ENCODE results near the gene IP6K3. TPM values are rescaled to one million over a fixed set of nuclear protein-coding genes. Genes with fewer than 3 reads are reported as not detected.

Gene IP6K3
- total and polyA plus RNA-seq, 11 donors: 11.7 to 72.4 (median 30.8) TPM

- peaks cover 0 to 9% (median 0%) of the 10 kb centered on the region in 9 donors for H3K27me3 ChIP-seq
- intact Hi-C loops (cut with DNase I): loop anchor here in 1 of 10 donors (5.0 kb wide), 1 partner anchor 38 kb away; no protein-coding TSS in a partner anchor
- H3K4me1 ChIP-seq: peaks cover 3 to 51% (median 21%) of the 10 kb centered on the region in 12 donors
- TF ChIP-seq POLR2A (IDR thresholded peaks at IDR 0.05): no peak
- no peak for TF ChIP-seq CTCF (IDR thresholded peaks at IDR 0.05)
- ATAC-seq: no peak
- H3K4me3 ChIP-seq: no peak overlapping the region
- H3K36me3 ChIP-seq: peaks cover 0 to 39% (median 0%) of the 10 kb centered on the region in 9 donors
- WGBS, 4 donors: 72 to 78% (median 77%) methylated on average over 13 of the region's 13 CpGs
- no peak for DNase-seq
- H3K9me3 ChIP-seq: no peaks in the 10 kb centered on the region
- peak overlapping the region in 3 of 12 donors; percentile 24 to 65 (median 55) for H3K27ac ChIP-seq
Measured at GRCh38 chr6:33724102-33725023, 22.3 kb downstream of the IP6K3 start.

DNA sequence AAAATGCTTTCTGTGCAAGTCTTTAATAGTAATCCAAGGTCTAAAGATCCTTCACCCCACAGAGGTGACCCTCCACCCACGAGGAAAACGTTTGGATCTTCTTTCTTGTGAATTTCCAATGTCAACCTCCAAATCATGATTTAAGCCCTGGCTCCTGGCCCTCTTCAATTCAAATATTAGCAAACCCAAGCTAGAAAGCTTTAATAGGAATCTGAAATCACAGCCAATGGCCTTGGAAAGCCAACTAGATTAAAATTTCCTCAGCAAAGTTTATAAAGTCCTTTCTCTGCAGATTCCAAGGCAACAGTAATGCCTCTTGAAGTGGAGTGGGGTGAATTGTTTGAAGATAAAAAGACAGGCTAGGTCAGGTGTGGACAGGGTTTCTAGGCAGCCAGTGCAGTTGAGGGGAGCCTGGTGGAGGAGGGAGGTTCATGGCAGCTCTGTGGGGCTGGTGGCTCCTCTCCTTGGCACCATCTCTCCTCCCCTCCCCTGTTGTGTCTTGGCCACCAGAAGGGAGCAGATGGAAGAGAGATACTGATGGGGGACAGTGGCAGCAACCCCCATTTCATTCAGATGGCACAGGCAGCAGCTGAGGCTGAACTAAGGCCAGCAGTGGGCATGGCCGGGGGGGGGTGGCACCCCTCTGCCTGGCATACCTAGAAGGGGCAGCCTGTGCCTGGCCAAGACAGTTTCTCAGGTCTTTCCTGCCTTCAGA lies 23.2 kb downstream of the IP6K3 start:
- no peak for ATAC-seq
- intact Hi-C loops (cut with DNase I): no loop called here
- WGBS, 4 donors: 52 to 62% (median 58%) methylated on average over 3 of the region's 3 CpGs
- TF ChIP-seq CTCF (IDR thresholded peaks at IDR 0.05) (no peak), POLR2A (IDR thresholded peaks at IDR 0.05) (no peak)
- Histone ChIP-seq H3K36me3 (peaks cover 0 to 39% (median 0%) of the 10 kb centered on the region in 9 donors), H3K4me1 (peaks cover 3 to 43% (median 18%) of the 10 kb centered on the region in 12 donors), H3K27ac (peak overlapping the region in 3 of 12 donors; percentile 55 to 72 (median 65)), H3K27me3 (peaks cover 0 to 9% (median 0%) of the 10 kb centered on the region in 9 donors), H3K4me3 (no peak overlapping the region), H3K9me3 (no peaks in the 10 kb centered on the region)
- DNase-seq: no peak

GRCh38 chr6:33722103-33722623 lies 24.5 kb downstream of the IP6K3 start:
- Histone ChIP-seq H3K36me3 (peaks cover 0 to 39% (median 0%) of the 10 kb centered on the region in 9 donors), H3K27me3 (peaks cover 0 to 9% (median 0%) of the 10 kb centered on the region in 9 donors), H3K4me3 (no peak overlapping the region), H3K4me1 (peaks cover 3 to 43% (median 11%) of the 10 kb centered on the region in 12 donors), H3K9me3 (no peaks in the 10 kb centered on the region), H3K27ac (peak overlapping the region in 7 of 12 donors; percentile 29 to 72 (median 52))
- WGBS, 4 donors: 53 to 75% (median 64%) methylated on average over 4 to 5 of the region's 5 CpGs
- intact Hi-C loops (cut with DNase I): no loop called here
- ATAC-seq (peak in 3 of 4 donors; percentile 12 to 47 (median 21)), DNase-seq (no peak)
- TF ChIP-seq CTCF (IDR thresholded peaks at IDR 0.05) (no peak), POLR2A (IDR thresholded peaks at IDR 0.05) (no peak)

All from heart left ventricle (tissue), 16 donors.